Measurements from ENCODE around the gene PLAAT4.

The PLAAT4 gene

DNA sequence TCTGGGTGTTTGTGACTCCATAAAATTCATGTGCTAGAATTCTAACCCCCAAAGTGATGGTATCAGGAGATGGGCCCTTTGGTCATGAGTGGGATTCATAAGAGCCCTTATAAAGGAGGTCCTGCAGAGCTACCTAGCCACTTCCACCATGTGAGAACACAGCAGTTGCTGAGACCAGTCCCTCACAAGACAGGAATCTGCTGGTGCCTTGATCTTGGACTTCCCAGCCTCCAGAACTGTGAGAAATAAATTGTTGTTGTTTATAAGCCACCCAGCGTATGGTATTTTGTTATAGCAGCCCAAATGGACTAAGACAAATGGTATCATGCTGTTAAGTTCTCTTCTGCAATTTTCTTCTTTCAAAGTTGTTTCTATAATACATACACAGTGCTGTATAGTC, 44.2 kb upstream of the PLAAT4 start:
- DNase-seq (ENCODE audit: insufficient read length, low spot score) (no peak), FAIRE-seq (no peak)
- no peak for TF ChIP-seq CTCF (IDR thresholded peaks at IDR 0.05; ENCODE audit: insufficient read depth, missing control alignments)

DNA sequence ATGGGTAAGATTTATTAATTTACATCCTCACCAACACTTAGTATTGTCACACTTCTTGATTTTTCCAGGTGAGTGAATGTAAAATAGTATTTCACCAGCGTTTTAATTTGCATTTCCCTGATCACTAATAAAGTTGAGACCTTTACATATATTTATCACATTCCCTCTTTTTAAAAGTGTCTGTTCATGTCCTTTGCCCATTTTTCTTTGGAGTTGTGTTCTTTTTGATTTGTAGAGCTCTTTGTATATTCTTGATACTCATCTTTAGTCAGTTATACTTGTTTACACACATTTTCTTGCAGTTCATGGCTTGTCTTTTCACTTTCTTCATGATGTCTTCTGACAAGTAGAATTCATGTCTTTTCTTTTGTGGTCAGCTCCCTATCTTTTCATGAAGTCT, 43.5 kb upstream of the PLAAT4 start:
- DNase-seq (ENCODE audit: insufficient read length, low spot score) = no peak
- no peak for TF ChIP-seq CTCF (IDR thresholded peaks at IDR 0.05; ENCODE audit: insufficient read depth, missing control alignments)
- FAIRE-seq = no peak

GRCh38 chr11:63494975-63495374, 41.6 kb upstream of the PLAAT4 start:
- TF ChIP-seq CTCF (IDR thresholded peaks at IDR 0.05; ENCODE audit: insufficient read depth, missing control alignments) = no peak
- no peak for FAIRE-seq
- DNase-seq (ENCODE audit: insufficient read length, low spot score) = no peak

- DNase-seq (ENCODE audit: insufficient read length, low spot score) = no peak
- no peak for FAIRE-seq
- no peak for TF ChIP-seq CTCF (IDR thresholded peaks at IDR 0.05; ENCODE audit: insufficient read depth, missing control alignments)
Observed at GRCh38 chr11:63499874-63500273, 36.7 kb upstream of the PLAAT4 start.

- TF ChIP-seq CTCF (IDR thresholded peaks at IDR 0.05; ENCODE audit: insufficient read depth, missing control alignments) = no peak
- FAIRE-seq = no peak
Observed at GRCh38 chr11:63501236-63501635, 35.4 kb upstream of the PLAAT4 start.

DNA sequence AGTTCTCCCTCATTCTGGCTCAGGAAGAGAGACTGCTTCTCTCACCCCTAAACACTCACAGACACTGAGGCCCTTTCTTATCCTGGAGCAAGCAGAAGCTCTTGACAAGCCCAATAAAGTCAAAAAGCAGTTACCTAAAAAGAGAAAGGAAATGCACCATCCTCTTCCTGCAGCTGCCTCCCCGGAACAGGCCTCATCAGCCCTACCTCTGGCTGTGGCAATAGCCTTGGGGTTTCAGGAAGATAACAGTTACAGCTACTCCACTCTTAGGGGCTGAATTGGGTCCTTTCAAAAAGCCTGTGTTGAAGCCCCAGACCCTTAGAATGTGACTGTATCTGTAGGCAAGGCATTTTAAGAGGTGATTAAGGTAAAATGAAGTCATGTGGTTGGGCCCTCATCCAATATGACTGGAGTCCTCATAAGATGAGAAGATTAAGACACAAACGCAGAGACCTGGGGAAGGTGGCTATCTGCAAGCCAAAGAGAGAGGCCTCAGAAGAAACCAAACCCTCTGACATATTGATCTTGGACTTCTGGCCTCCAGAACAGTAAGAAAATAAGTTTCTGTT, 34.3 kb upstream of the PLAAT4 start:
- FAIRE-seq = no peak
- no peak for TF ChIP-seq CTCF (IDR thresholded peaks at IDR 0.05; ENCODE audit: insufficient read depth, missing control alignments)
- no peak for DNase-seq (ENCODE audit: insufficient read length, low spot score)

More at GRCh38 chr11:63501236-63501635, 35.4 kb upstream of the PLAAT4 start:
- DNase-seq (ENCODE audit: insufficient read length, low spot score) = no peak

GRCh38 chr11:63503492-63503891, 33.1 kb upstream of the PLAAT4 start:
- DNase-seq (ENCODE audit: insufficient read length, low spot score) = no peak
- FAIRE-seq = no peak

More at GRCh38 chr11:63503492-63503891, 33.1 kb upstream of the PLAAT4 start:
- TF ChIP-seq CTCF (IDR thresholded peaks at IDR 0.05; ENCODE audit: insufficient read depth, missing control alignments) = no peak

Measured in D721Med (cell line).